Keratinocyte (primary cell): ENCODE data around the gene WFDC10B.

Experiments used
- CTCF ChIP-seq, 3 experiments: IDR thresholded peaks in 1 of 3; conservative IDR thresholded peaks in 1 of 3; optimal IDR thresholded peaks in 1 of 3; 2 replicates in 2 of 3; 3 replicates in 1 of 3; pipeline versions ENCODE3 to v1.5.1; 2011; ENCODE audit warnings: low read length in 3 of 3, mild to moderate bottlenecking in 3 of 3, moderate library complexity in 2 of 3, control low read depth in 1 of 3, inconsistent platforms in 1 of 3; ENCODE audit not compliant: insufficient read depth in 2 of 3; ENCODE audit errors: extremely low read depth in 1 of 3
- EZH2 ChIP-seq: IDR thresholded peaks from one replicate; pipeline ENCODE4 v1.6.1; 2012; ENCODE audit warnings: inconsistent platforms, mild to moderate bottlenecking, low read length, moderate library complexity

GRCh38 chr20:45704969-45705637 lies at the start of gene WFDC10B:
- no peak for TF ChIP-seq CTCF (optimal IDR thresholded peaks at IDR 0.05 in 1 of 3, IDR thresholded peaks at IDR 0.05 in 1 of 3, conservative IDR thresholded peaks at IDR 0.05 in 1 of 3; ENCODE audit: extremely low read depth in 1 of 3, insufficient read depth in 2 of 3, low read length in 3 of 3)
- TF ChIP-seq EZH2: no peak
